Bone marrow (tissue), 2 donors: Measurements from ENCODE around the gene IFNG-AS1.

ENCODE experiments used
- DNase-seq, 2 donors: peaks; one replicate each; lab custom pipeline; 2025; lab: John Stamatoyannopoulos, UW

IFNG-AS1 gene

DNA sequence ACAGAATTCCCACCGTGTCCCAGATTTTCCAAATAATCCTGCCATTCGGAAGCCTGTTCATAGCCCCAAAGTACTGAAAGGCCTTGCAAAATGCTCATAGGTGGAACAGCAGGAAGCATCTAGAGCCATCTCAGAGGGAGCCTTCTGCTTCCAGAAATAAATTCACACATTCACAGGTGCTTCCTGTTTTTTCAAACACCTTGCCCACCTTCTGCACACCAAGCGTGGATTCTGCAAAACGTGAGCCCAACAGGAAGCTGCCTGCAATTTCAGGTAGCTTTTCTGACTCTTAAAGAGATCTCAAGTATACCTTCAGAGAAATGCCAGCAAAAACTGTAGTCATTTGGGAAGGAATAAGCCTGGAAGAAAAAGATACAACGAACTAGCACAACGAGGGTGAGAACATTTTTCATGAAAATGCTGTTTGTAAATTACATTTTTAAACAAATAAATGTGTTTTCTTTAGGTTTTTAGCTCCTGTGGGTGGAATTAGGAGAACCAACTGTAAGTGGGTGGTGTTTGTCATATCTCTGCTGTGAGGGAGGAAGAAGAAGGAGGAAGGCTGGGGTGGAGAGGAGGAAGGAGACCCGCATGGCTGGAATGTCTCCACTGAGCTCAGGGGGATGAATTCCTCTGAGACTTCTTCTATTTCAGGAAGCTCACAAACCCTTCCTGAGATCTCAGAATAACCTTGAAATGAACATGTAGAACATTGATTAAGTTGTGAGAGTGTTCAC is at the start of gene IFNG-AS1:
Gene IFNG-AS1 (plus strand): TSS at position 264 of the 737 bp plus-strand sequence.
- no peak for DNase-seq

DNA sequence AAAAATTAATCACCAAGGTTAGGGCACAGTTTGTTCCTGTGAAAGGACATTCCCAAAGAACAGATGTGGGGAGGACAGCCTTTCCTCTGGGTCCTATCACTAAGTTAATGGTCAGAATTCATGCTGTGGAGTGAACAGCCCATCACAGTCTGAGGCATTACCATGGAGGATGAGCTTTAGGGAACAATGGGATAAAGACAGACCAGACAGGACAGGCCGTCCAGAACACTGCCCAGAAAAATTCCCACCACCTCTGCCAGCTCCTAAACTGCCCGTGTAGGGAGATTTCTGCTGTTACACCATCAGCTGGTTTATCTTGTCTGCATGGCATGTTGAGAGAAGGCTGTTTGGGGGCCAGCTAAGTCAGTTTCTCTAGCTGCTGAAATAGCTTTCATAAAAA is 49.6 kb upstream of the IFNG-AS1 start:
- no peak for DNase-seq

DNA sequence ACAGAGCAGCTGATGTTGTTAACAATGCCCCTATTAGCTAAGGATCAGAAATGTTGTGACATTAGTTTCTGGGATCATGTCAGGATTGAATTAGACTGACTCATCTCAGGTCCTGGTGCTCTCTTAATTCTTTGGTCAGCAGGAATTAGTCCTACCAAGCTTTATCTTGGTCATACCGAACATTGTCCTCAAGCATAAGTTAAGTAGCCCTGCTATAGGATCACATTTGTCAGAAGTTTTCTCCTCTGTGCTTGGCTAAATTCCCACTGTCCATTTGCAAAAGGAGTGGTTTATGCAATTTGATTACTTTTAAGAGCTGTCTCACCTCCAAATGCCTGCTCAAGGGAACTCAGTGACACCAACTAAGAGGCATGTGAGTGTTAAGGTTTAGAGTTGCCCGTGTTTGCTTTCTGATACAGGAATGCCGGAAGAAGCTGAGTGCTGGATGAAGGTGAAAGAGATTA is 48.4 kb upstream of the IFNG-AS1 start:
- no peak for DNase-seq

DNA sequence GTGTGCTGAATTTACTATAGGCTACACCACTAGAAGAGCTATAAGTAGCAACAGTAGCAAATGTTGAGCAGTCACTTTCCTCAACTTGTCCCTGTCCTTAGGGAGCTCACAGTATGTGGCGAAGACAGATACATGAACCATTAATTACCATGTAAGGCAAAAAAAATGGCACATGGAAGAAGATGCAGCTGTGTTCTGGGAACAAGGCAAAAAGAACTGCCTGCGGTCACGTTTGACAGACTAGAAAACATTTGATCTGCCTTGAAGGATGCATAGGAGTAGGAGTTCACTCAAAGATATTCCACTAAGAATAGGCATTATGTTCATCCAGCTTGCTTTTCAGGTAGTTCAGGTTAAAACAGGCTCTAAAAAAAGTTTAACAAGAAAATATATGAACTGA is 46.5 kb upstream of the IFNG-AS1 start:
- no peak for DNase-seq

DNA sequence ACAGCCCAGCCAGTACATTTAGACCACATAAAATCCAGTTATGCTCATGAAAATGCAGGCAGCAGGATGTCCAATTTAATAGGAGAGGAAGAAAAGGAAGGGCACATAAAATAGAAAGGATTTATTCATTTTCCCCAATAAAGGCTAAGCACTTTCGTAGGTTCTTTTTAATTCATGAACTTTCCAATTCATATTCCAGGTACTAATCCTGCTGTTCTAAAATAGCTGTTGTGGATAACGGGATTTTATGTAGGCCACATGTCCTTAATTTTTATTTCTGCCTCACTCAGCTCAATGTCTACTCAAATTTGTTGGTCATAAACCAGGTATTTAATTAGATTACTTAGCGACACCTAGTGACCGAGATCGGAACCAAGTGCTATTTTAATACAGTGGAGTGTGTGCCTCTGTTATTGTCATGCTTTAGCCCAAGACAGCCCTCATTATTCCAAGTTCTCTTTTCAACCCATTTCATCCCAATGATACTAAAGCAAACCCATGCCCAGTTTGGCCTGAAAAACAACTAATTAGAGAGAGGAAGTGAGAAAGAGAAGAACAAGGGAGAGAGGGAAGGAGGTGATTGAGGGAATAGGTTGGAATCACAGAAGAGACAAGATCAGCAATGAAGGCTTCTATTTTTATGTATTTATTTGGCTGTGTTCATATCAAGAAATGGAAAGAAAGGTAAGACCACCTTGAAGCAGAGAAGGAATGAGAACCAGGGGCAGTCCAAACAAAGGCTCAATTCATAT is 45.9 kb upstream of the IFNG-AS1 start:
- DNase-seq, result peak in 1 of 2 donors; percentile 64

DNA sequence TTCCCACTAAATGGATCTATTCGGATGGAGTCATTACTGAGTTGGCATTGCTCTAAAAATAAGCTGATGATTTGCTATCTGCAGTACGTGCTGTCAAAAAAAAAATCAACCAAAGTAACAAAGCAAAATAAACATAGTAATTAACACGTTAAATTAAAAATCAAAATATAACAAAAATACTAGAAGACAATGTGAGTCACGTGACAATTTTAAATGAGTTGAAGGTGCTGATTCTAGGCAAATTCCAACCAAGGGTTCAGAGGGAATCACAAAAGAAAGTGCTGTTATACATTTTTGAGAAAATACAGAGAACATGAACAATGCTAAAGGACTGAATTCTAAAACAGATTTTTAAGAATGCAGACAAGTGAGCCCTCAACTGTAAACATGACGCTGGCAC is 45.2 kb upstream of the IFNG-AS1 start:
- DNase-seq, result no peak

DNA sequence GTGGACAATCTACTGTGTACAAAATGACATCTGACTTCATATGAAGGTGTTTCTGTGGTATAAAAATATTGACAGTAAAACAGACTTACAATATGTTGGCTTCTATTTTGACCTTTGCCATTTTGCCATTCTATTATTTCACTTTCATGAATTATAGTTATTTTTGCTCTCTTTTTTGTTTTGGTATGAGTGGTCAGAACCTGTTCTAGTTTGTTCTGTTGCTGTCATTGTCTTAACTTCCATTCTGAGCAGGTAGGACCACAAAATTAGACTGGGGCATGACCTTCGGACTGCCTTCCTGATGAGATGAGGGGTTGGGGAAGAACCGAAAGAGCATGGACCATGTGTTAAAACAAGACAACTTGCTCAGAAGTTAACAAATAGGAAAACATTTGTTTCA is 36.5 kb upstream of the IFNG-AS1 start:
- DNase-seq, result no peak

DNA sequence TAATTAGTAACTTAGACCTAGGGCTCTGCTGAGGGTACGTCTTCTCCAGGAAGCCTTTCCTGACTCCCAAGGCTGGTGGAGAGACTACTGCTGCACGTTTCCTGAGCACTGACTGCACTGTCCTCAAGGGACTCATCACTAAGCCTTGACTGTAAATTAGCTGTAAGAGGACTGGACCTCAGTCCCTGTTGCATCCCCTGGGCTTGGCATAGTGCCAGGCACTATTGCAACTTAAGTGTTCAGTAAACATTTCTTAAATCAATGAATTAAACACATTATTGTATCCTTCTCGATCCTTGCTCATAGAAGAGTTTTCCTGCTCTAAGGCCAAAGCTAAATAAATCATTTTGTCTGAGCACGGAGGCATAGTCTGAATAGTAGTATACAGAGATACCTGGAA is 31.9 kb upstream of the IFNG-AS1 start:
- no peak for DNase-seq

DNA sequence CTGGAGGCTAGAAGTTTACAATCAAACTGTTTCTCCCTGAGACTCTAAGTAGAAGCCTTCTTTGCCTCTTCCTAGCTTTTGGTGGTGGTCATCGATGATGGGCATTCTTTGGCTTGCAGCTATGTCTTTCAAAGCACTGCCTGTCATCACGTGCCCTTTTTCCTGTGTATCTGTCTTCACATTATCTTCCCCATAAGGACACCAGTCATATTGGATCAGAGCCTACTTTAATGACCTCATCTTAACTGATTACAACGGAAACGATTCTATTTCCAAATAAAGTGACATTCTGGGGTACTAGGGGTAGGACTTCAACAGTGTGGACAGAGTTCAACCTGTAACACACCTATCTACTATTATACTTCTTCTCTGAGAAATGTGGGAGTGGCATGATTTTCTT is 31.1 kb upstream of the IFNG-AS1 start:
- DNase-seq, result no peak

DNA sequence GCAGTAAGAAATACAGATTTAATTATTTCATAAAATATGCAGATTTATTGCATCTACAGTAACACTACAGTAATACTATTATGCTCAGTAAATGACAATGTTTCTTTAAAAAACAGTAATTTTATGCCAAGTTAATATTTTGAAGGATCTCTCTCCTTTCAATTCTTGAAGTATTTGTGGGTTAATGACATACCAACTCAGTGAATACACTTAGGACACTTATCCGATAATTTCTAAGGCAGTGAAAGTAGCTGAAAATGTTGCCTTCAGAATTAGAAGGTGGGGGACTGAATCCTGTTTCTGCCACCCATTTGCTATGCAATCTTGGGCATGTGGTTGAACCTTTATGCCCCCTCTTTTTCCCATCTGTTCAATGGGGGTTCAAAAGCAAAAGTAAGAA is 24.8 kb upstream of the IFNG-AS1 start:
- DNase-seq, result no peak

DNA sequence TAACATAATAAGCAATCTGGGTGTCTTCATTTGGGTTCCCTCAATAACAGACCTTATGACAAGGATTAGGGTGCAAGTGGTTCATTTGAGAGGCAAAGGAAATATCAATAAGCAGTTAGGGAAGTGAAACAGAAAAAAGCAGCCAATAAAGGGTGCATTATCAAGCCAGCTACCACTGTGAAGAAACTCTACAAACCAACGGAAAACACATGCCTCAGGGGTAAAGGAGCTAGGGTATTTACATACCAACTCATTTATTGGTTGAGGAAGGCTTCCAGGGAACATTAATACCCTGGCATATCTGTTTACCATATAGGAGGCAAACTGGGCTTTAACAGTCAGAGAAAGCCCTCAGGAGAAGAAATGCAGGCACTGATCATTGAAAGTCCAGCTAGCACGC is 22.7 kb upstream of the IFNG-AS1 start:
- no peak for DNase-seq

DNA sequence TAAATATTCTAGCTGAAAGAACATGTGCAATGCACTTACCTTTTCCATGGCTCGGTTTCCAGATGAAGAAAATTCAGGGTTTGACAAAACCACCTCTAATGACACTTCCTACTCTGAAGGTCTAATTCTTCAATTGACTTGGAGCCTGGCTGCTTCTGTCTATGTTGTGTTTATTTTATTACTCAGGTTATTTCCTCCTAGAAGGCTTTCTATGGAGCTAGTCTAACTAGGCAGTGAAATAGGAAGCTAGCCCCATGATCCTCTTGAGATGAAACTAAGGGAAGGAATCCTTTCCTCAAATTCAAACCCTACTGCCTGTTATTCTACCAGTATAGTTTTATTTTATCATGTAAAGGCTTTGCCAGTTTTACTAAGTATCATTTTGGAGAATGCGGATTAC is 20.9 kb upstream of the IFNG-AS1 start:
- DNase-seq, result no peak

DNA sequence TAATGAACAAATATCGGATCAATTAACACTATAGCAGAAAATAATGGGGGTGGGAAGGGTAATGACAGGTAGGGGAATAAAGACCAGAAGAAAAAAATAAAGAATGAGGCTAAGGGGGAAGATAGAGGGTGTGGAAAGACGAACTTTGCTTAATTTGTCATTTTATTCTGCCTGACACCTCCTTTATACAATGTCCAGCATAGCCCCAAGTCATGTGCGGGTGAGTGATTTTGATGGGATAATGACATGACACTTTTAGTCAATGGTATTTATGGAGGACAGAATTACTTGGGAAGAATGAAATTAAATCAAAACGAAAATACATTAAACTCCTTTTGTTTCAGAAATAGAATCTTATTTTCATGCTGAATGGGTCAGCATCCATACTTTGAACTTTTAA is 20.5 kb upstream of the IFNG-AS1 start:
- DNase-seq, result no peak

DNA sequence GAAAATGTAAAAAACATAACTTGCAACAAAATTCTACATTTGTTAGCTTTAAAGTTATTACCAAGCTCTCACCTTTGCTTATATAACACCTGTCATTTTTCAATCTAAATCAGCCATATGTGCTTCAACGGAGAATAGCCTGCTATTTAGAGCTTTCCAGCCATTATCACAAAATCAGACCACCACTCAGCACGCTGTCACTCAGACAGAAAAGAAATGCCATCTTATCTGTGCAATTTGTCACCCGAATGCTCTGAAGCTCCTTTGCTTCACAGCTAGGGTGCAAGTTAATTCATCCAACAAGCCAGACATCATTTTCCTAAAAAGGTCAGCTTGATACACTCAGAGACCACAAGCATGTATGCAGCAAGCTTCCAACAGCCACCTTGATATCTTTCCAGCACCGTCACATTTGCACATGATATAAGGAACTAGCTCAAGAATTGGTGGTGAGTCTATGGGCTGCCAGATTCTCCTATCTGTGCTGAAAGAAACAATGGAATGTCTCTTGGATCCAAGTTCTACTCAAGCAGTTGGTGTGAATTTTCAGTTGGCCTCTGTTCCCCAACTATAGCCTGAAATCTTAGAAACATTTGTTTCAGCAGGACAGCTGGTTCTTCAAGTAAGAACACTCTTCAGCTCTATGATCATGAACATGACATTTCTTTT is 20.0 kb upstream of the IFNG-AS1 start:
- no peak for DNase-seq

DNA sequence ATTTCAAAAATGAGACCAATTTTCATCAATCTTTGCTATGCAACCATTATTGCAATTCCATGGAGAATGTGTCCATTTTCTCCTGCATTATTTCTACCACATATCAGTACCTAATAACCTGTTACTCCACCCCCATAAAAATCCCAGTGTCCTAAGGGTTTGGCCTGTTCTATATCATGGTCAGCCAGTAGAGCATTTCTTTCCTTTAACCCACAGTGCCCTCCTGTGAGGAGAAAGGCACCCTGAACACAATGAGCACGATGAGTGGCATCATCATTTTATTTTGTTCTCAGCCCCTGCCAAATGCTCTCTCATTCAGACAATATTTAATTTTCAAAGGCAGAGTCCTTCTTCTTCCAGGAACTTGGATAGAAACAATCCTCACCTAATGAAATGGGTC is 11.6 kb upstream of the IFNG-AS1 start:
- no peak for DNase-seq

DNA sequence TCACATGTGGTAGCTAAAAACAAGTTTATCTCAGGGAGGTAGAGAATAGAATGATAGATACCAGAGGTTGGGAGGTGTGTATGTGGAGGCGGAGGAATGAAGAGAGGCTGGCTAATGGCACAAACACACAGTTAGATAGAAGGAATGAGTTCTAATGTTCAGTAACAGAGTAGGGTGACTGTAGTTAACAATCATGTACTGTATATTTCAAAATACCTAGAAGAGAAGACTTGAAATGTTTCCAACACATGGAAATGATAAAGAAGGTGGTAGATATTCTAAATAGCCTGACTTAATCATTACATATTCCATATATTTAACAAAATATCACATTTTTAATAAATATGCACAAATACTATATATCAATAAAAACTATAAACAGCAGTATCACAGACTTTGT is 8.9 kb upstream of the IFNG-AS1 start:
- no peak for DNase-seq

DNA sequence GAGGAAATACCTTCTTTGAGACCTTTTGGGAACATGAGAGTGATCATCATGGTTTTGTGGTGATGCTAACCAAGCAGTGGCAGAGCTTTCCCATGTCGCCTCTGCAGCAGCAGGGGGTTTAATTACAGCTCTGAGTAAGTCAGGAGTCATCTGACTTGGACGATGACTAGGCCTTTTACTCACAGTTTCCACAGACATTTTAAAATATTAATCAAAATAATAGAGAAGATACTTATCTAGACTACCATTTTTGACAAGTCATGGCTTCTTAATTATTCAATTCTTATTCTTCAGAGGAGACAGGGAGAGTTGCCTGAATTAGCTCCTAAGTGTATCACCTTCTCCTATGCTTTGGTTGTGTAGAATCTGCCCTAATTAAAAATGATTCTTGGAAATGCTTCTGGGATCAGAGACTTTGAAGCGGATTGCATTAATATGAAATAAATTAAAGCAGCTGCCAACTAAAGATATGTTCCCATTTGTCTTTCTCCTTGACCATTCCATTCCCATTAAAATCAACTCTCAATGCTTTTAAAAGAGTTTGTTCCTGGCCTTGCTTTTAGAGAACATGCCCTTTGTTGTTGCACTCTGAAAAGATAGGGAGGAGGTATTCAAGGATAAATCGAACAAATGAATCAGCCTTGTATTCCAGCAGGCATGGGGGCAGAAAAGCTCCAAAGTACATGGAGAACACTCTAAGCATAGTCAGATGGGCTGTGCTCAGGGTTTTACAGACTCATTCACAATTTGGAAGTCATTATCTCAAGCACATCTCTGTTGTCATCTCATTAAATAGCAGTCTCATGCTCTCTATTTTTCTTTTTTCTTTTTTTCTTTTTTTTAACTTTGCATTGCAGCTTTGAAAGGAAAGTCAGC is 7.7 kb upstream of the IFNG-AS1 start:
- DNase-seq, result no peak

DNA sequence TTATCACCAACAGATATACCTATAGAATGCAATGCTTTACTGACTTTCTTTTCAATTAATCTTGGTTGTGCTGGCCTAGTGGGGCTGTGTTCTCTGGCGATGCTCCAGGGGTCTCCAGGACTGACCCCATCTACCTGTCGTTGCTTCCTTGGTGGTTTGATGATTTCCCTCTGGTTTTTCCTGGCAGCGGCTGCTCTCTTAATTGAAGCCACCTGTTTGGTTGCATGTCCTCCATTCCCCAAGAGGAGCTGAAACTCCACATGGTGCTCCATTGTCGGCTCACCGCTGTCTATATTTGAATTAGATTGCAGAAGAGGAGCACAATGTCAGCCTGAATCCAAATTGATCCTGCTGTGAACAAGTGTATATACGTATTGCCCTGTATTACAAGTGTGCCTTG is 7.1 kb upstream of the IFNG-AS1 start:
- no peak for DNase-seq

DNA sequence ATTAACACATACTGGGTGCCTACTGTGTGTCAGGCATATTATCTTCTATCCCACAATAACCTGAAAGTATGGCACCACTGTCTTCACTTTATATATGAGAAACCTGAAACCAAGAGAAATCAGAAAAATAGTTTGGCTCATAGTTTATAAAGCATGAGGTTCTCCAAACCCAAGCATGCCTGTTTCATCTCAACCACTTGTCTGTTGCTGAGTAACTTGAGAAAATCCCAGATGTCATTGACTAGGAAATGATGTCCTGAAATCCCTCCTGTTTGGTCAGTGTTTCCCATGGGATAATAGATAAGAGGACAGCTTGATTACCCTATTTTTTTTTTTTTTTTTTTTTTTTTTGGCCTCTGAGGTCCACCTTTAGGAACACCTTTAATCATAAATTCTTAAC is 2.6 kb upstream of the IFNG-AS1 start:
- DNase-seq, result no peak

DNA sequence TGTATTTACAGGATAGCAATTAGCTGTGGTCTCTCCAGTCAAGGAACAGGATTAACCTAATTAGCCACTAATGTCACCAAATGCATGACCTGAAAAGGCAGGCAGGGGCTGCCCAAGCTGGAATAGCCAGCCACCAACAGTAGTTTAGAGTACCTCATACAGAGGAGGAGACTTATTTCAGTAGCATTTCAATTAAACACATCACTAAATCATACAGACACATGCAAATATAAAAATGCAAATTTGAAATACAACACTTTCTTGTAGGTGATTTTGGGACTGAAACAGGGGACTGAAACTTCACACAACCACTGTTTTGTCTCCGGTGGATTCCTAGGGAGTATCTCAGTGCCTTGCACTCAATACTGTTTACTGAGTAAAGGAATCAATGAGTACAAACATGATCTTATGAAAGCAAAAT is 636 bp upstream of the IFNG-AS1 start:
- DNase-seq, result no peak

DNA sequence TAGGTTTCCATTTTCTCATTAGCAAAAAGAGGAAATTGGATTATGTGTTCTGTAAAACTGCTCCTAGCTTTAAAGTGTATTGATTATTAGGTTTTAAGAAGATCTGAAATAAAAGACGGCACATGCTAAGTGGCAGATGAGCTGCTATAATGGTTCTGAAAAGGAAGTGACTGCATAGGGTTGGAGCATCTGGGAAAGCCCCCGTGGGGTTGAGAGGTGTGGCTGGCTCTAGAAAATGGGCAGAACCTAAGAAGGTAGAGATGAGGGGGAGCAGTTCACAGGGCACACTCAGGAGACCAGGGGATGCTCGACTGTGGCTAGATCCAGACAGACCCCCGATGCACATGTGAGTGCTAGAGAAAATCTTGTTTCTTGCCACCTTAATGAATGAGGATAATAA is 1.9 kb downstream of the IFNG-AS1 start:
- DNase-seq, result no peak

DNA sequence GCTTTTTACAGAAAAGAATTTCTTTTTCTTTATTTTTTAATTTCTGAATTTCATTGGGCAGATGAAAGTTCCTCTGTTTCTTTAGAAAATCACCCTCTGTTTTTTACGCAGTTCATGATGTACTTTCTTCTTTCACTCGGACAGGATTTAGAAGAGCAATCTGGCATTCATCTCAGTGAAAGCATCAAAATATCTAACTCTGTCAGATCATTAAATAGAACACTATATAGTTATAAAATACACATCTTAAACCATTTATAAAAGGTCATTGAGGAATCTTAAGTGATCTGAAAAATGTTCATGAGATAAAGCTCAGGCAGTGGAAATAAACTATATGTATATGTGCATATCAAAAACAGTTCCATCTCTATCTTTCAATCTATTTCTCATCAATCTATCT is 3.9 kb downstream of the IFNG-AS1 start:
- DNase-seq, result no peak
